Neural progenitor cell (in vitro differentiated cells): ENCODE data around the gene POU2F2. TPM values are rescaled to one million over a fixed set of nuclear protein-coding genes. Genes with fewer than 3 reads are reported as not detected.
A peak's percentile ranks its signal among the peaks of the same experiment; 100 is the strongest.

ENCODE experiments used
- DNase-seq: peaks from one replicate; pipeline ENCODE4 v3.0.0-alpha.2; 2016; ENCODE audit warnings: low spot score
- H2AFZ ChIP-seq: fragments of 200-600 bp; sonication (generic); replicated peaks from 2 replicates; pipeline ENCODE4 v1.6.1; 2016; ENCODE audit warnings: antibody characterized with exemption
- H3F3A ChIP-seq: fragments of 200-600 bp; sonication (generic); 2 replicates; pipeline ENCODE4 v1.6.1; 2016; ENCODE audit warnings: antibody characterized with exemption, low read depth
- H3K27ac ChIP-seq: fragments of 200-600 bp; sonication (generic); 2 replicates; pipeline ENCODE4 v1.5.1; 2016; ENCODE audit warnings: mild to moderate bottlenecking
- H3K27me3 ChIP-seq: fragments of 200-600 bp; sonication (generic); 2 replicates; pipeline ENCODE4 v1.6.1; 2016; ENCODE audit warnings: mild to moderate bottlenecking, moderate library complexity
- H3K36me3 ChIP-seq: fragments of 200-600 bp; sonication (generic); 2 replicates; pipeline ENCODE4 v1.5.1; 2016
- H3K4me1 ChIP-seq: fragments of 200-600 bp; sonication (generic); 2 replicates; pipeline ENCODE4 v1.6.1; 2016; ENCODE audit warnings: mixed run types
- H3K4me2 ChIP-seq: fragments of 200-600 bp; sonication (generic); 2 replicates; pipeline ENCODE4 v1.6.1; 2016
- H3K4me3 ChIP-seq: fragments of 200-600 bp; sonication (generic); 2 replicates; pipeline ENCODE4 v1.5.1; 2016
- H3K79me2 ChIP-seq: fragments of 200-600 bp; sonication (generic); 2 replicates; pipeline ENCODE4 v1.6.1; 2016; ENCODE audit warnings: low read depth
- H3K9ac ChIP-seq: fragments of 200-600 bp; sonication (generic); 2 replicates; pipeline ENCODE4 v1.6.1; 2016
- H3K9me3 ChIP-seq: fragments of 200-600 bp; sonication (generic); 2 replicates; pipeline ENCODE4 v1.5.1; 2016; ENCODE audit warnings: low read depth
- H4K20me1 ChIP-seq: fragments of 200-600 bp; sonication (generic); 2 replicates; pipeline ENCODE4 v1.6.1; 2016; ENCODE audit warnings: low read depth
- H3K27ac Mint-ChIP-seq: 3 replicates; pipeline ENCODE4 v1.8.0; 2021; ENCODE audit warnings: mixed read lengths
- H3K27me3 Mint-ChIP-seq: 2 replicates; pipeline ENCODE4 v1.8.0; 2022; ENCODE audit warnings: low read depth, mild to moderate bottlenecking, inconsistent platforms, moderate library complexity, mixed read lengths; ENCODE audit not compliant: insufficient read depth
- H3K36me3 Mint-ChIP-seq: 3 replicates; pipeline ENCODE4 v1.8.0; 2021; ENCODE audit warnings: mixed read lengths
- H3K4me1 Mint-ChIP-seq: 3 replicates; pipeline ENCODE4 v1.8.0; 2021; ENCODE audit warnings: mixed read lengths
- H3K4me3 Mint-ChIP-seq: 3 replicates; pipeline ENCODE4 v1.8.0; 2021; ENCODE audit warnings: mild to moderate bottlenecking, moderate library complexity, mixed read lengths
- H3K9me3 Mint-ChIP-seq: 3 replicates; pipeline ENCODE4 v1.8.0; 2020; ENCODE audit warnings: mixed read lengths
- CTCF ChIP-seq: fragments of 200-600 bp; sonication (generic); IDR thresholded peaks from 2 replicates; pipeline ENCODE4 v1.5.1; 2017; ENCODE audit warnings: antibody characterized with exemption, mild to moderate bottlenecking
- EZH2 ChIP-seq: fragments of 200-600 bp; sonication (generic); IDR thresholded peaks from 2 replicates; pipeline ENCODE4 v1.6.1; 2017; ENCODE audit warnings: antibody characterized with exemption, mild to moderate bottlenecking, moderate library complexity
- EZH2phosphoT487 ChIP-seq: fragments of 200-600 bp; sonication (generic); IDR thresholded peaks from 2 replicates; pipeline ENCODE4 v1.6.1; 2017; ENCODE audit warnings: antibody characterized with exemption
- total RNA-seq: library from RNA; depleted of rRNA; stranded (reverse); fragments of >200 nt; gene quantifications from 2 replicates; pipeline ENCODE4 v1.2.3, GENCODE V29; 2015; ENCODE audit warnings: low replicate concordance

The POU2F2 gene
- total RNA-seq, 1 donor from 2014 or later, result 0.69 TPM

DNA sequence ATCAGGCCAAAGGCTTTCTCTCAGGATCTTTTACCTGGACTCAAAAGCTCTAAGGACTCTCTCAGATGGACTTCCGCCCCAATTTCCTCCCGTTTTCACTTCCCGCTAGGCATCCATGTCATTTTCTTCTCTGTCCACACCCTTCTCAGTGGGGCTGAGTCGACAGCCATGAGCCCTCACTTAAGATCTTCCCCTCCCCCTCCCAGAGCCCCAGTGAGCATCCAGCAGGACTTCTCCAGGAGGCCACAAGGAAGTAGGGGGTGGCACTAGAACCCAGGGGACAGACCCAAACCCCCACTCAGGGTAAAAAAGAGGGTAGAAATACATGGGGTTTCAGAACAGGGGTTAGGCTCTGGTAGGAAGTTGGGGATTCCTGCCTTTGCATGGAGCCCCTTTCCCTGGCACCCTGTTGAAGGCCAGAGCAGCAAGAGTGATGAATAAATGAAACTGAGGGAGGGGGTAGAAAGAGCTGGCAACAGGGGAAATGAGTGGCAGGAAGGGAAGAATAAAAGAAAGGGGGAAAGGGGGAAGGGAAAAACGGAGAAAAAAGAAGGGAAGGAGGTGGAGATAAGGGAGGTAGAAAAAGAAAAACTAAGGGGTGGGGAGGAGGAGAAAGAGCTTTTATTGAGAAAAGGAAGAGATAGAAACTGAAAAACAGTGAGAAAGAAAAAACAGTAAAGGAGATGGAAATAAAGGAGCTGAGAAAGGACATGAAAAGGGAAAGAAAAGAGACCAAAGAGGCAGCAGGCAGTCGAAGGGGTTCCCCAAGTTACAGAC lies 42.9 kb upstream of the POU2F2 start:
- Mint-ChIP-seq H3K9me3 (no peaks in the 10 kb centered on the region), H3K4me1 (peaks cover 35% of the 10 kb centered on the region), H3K27me3 (peaks cover 37% of the 10 kb centered on the region), H3K36me3 (no peaks in the 10 kb centered on the region), H3K4me3 (peak overlapping the region; percentile 86), H3K27ac (no peak overlapping the region)
- Histone ChIP-seq H3K4me1 (peaks cover 4% of the 10 kb centered on the region), H3K79me2 (no peaks in the 10 kb centered on the region), H3K4me3 (no peak overlapping the region), H3K9ac (no peak overlapping the region), H4K20me1 (peaks cover 41% of the 10 kb centered on the region), H3K27ac (no peak overlapping the region), H3F3A (peaks cover 38% of the 10 kb centered on the region), H3K36me3 (no peaks in the 10 kb centered on the region), H3K27me3 (peaks cover 89% of the 10 kb centered on the region), H3K9me3 (no peaks in the 10 kb centered on the region), H2AFZ (no peak overlapping the region), H3K4me2 (peak overlapping the region; percentile 98)
- no peak for DNase-seq
- no peak for TF ChIP-seq EZH2phosphoT487
- TF ChIP-seq CTCF, result no peak
- TF ChIP-seq EZH2, result no peak

DNA sequence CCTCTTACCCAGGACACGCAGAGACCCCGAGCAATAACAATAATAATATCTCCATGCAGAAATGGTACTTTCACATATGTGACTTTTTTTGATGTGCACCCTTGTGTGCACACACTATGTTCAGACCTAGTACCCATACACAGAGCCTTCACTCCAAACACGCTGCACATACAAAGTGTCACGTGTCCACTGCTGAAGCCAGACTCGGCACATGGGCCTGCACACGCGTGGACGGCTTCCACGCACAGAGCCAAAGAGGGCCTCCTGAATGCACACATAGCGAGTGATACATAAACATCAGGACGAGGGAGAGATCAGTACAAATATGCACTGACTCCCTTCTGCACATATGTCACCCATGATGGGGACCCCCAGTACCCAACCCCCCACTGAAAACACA lies 41.9 kb upstream of the POU2F2 start:
- Histone ChIP-seq H3K4me3 (no peak overlapping the region), H3K36me3 (no peaks in the 10 kb centered on the region), H2AFZ (no peak overlapping the region), H3F3A (peaks cover 32% of the 10 kb centered on the region), H4K20me1 (peaks cover 40% of the 10 kb centered on the region), H3K9ac (no peak overlapping the region), H3K4me1 (peaks cover 4% of the 10 kb centered on the region), H3K9me3 (no peaks in the 10 kb centered on the region), H3K27ac (no peak overlapping the region), H3K27me3 (peaks cover 79% of the 10 kb centered on the region), H3K79me2 (no peaks in the 10 kb centered on the region), H3K4me2 (no peak overlapping the region)
- no peak overlapping the region for H3K27ac Mint-ChIP-seq
- TF ChIP-seq EZH2 (no peak), CTCF (no peak), EZH2phosphoT487 (no peak)
- DNase-seq, result no peak
- H3K4me1 Mint-ChIP-seq, result peaks cover 44% of the 10 kb centered on the region
- peak overlapping the region; percentile 13 for H3K4me3 Mint-ChIP-seq
- H3K36me3 Mint-ChIP-seq, result no peaks in the 10 kb centered on the region
- peaks cover 32% of the 10 kb centered on the region for H3K27me3 Mint-ChIP-seq
- H3K9me3 Mint-ChIP-seq, result no peaks in the 10 kb centered on the region

DNA sequence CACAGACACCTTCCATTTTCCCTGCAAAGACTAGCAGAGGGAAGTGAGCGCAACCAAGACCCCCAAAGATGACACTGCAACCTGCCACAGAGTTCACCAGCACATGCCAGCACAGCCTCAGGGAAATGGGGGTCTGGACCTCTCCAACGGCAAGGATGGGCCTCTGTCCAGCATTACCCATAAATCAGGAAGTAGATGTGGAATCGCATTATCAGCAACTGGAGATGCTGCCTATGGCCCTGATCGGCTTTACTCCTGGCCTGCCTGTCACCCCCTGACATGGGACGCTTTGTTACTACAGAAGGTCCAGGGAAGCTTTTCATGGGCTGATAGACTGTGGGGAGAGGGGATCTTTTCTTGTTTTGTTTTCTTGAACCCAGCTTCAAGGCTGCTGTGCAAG lies 41.4 kb upstream of the POU2F2 start:
- Mint-ChIP-seq H3K9me3 (no peaks in the 10 kb centered on the region), H3K27ac (no peak overlapping the region), H3K27me3 (peaks cover 32% of the 10 kb centered on the region), H3K4me1 (peaks cover 47% of the 10 kb centered on the region), H3K36me3 (no peaks in the 10 kb centered on the region), H3K4me3 (no peak overlapping the region)
- no peak overlapping the region for H3K9ac ChIP-seq
- H3F3A ChIP-seq, result peaks cover 27% of the 10 kb centered on the region
- no peak overlapping the region for H2AFZ ChIP-seq
- peaks cover 4% of the 10 kb centered on the region for H3K4me1 ChIP-seq
- H3K4me3 ChIP-seq, result no peak overlapping the region
- no peaks in the 10 kb centered on the region for H3K9me3 ChIP-seq
- no peak for DNase-seq
- H3K27ac ChIP-seq, result no peak overlapping the region
- H3K27me3 ChIP-seq, result peaks cover 75% of the 10 kb centered on the region
- no peaks in the 10 kb centered on the region for H3K36me3 ChIP-seq
- H4K20me1 ChIP-seq, result peaks cover 35% of the 10 kb centered on the region
- TF ChIP-seq EZH2phosphoT487, result no peak
- no peak for TF ChIP-seq EZH2
- no peak for TF ChIP-seq CTCF
- H3K4me2 ChIP-seq, result no peak overlapping the region
- no peaks in the 10 kb centered on the region for H3K79me2 ChIP-seq
